Epithelial cell of esophagus (primary cell): ENCODE data around the gene TUBA4A.

Experiments used
- DNase-seq: peaks from one replicate; pipeline ENCODE4 v3.0.0; 2010; ENCODE audit warnings: low read depth
- H3K4me3 ChIP-seq: 2 replicates; pipeline ENCODE4 v1.5.1; 2011; ENCODE audit warnings: mild to moderate bottlenecking, low read length, control low read depth
- TF ChIP-seq, protein P1 (sequence below): IDR thresholded peaks from 2 replicates; pipeline ENCODE4 v1.5.1; 2011; ENCODE audit warnings: low read depth, mild to moderate bottlenecking, low read length, control low read depth, inconsistent platforms; ENCODE audit not compliant: insufficient read depth; ENCODE audit errors: missing control alignments

TUBA4A gene

DNA sequence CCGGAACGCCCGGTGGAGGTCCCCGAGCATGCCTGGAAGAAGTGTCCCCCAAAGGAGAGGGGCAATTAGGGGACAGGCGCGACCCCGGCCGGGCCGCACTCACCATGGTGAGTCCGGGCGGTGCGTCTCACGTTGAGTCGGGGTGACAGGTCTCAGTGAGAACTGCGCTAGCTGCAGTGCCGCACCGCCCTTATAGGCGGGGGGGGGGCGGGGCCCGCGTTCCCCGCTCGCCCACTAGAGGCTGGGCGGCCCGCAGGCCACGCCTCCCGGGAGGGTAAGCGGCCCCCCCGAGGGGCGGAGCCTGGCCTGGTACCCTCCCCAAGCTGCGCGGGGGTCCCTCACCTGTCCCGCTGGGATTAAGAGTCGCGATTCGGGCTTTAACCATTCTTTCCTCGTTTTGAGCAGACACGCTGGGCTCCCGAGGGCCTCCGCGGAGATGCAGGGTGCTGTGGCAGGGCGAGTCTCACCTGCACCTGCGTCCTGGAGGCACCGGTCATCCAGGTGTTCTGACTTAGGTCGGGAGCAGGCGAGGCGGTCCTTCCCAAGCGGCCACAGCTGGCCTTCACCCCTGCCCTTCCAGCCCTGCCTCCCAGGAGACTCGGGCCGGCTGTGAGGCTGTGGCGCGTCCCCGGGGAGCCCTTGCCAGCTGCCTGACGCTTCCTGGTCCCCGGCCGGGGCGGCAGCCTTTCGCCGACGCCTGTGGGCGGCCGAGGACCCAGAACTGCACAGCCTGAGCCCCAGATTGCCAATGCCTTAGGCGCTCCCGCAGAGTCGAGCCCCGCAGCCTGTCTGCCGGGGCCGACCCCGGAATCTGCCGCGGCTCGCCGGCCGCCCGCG is at the start of gene TUBA4A:
TUBA4A (minus strand) TSS at position 166 of the 837 bp plus-strand sequence; CDS start at position 106, 60 bp downstream.
- TF ChIP-seq, protein P1, sequence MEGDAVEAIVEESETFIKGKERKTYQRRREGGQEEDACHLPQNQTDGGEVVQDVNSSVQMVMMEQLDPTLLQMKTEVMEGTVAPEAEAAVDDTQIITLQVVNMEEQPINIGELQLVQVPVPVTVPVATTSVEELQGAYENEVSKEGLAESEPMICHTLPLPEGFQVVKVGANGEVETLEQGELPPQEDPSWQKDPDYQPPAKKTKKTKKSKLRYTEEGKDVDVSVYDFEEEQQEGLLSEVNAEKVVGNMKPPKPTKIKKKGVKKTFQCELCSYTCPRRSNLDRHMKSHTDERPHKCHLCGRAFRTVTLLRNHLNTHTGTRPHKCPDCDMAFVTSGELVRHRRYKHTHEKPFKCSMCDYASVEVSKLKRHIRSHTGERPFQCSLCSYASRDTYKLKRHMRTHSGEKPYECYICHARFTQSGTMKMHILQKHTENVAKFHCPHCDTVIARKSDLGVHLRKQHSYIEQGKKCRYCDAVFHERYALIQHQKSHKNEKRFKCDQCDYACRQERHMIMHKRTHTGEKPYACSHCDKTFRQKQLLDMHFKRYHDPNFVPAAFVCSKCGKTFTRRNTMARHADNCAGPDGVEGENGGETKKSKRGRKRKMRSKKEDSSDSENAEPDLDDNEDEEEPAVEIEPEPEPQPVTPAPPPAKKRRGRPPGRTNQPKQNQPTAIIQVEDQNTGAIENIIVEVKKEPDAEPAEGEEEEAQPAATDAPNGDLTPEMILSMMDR = peak; percentile 1
- H3K4me3 ChIP-seq = peak within 1 kb of the TSS; percentile 66
- DNase-seq = peak; percentile 87

- no peak overlapping the region for H3K4me3 ChIP-seq
- DNase-seq = no peak
- TF ChIP-seq, protein P1 = no peak
These were observed 48.8 kb upstream of the TUBA4A start for GRCh38 chr2:219302412-219302968.

DNA sequence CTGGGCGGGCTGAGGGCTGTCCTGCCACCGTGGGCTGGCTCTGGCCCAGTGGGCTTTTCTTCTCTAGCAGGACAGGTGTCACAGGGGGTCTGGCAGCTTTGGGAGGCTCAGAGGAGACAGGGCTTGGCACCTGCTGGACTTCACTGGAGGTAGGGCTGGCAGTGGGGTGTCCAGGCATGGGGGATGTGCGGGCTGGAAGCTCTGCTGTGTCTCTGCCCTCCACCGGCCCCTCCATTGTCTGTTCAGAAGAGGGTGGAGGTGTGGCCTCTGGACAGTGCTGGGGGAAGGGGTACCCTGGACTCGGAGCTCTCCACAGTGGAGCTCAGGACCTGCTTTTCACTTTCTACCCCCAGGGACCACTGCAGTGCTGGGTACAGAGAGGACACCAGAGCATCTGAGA is 46.3 kb upstream of the TUBA4A start:
- no peak for DNase-seq
- H3K4me3 ChIP-seq = no peak overlapping the region
- TF ChIP-seq, protein P1 = no peak

GRCh38 chr2:219299372-219299760 is 45.6 kb upstream of the TUBA4A start:
- TF ChIP-seq, protein P1 = no peak
- no peak for DNase-seq
- H3K4me3 ChIP-seq = no peak overlapping the region

DNA sequence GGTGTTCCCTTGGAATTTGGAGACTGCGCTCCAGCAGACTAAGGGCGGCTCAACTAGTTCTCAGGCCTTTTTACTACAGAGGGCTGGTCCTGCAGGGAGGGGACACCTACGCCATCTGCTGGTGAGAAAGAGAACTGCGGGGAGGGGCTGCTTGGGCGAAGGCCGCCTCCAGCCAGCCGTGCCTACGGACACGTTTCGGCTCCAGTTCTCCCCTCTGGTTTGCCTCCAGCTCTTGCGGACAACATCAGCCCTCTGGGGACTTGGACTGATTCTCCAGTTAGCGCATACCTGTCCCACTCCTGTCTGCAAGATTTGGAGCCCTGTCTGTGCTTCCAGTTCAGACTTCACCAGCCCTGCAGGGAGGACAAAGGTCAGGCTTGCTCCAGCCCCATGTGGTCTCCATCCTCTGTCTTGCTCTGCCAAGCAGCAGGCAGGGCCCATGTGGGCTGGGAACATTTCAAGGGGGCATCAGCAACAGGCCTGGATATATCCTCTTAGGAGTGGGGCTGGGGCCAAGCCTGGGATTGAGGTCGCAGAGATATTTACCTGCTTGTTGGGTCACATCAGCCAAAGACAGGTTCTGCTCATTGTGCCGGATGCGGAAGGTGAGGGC is 45.1 kb upstream of the TUBA4A start:
- peak; percentile 79 for DNase-seq
- H3K4me3 ChIP-seq = no peak overlapping the region
- TF ChIP-seq, protein P1 = peak; percentile 95

GRCh38 chr2:219297766-219298456 is 44.2 kb upstream of the TUBA4A start:
- DNase-seq = no peak

More at GRCh38 chr2:219297766-219298456, 44.2 kb upstream of the TUBA4A start:
- no peak overlapping the region for H3K4me3 ChIP-seq
- TF ChIP-seq, protein P1 = peak; percentile 26
